Esophagus (tissue), 2 donors: ENCODE data around the gene RPRD1A. TPM values are rescaled to one million over a fixed set of nuclear protein-coding genes. Genes with fewer than 3 reads are reported as not detected.

Experiments
- H3K27ac ChIP-seq, 2 donors: one replicate each; pipeline ENCODE4 v1.5.1; 2013; ENCODE audit warnings: low read depth in 2 of 2, mild to moderate bottlenecking in 2 of 2, inconsistent platforms in 1 of 2, low read length in 1 of 2, moderate library complexity in 1 of 2
- H3K27me3 ChIP-seq, 2 donors: one replicate each; pipeline ENCODE4 v1.6.1; 2013; ENCODE audit warnings: low read length in 2 of 2, control low read depth in 1 of 2, mild to moderate bottlenecking in 1 of 2; ENCODE audit not compliant: insufficient read depth in 2 of 2, control insufficient read depth in 1 of 2
- H3K36me3 ChIP-seq, 2 donors: one replicate each; pipeline ENCODE4 v1.6.1; 2013; ENCODE audit warnings: low read length in 1 of 2; ENCODE audit not compliant: control insufficient read depth in 2 of 2, insufficient read depth in 2 of 2
- H3K4me1 ChIP-seq, 2 donors: one replicate each; pipeline ENCODE4 v1.6.1; 2013; ENCODE audit warnings: low read length in 1 of 2; ENCODE audit not compliant: control insufficient read depth in 2 of 2, insufficient read depth in 2 of 2
- H3K4me3 ChIP-seq, 2 donors: one replicate each; pipeline ENCODE4 v1.5.1; 2013; ENCODE audit warnings: low read length in 2 of 2, mild to moderate bottlenecking in 2 of 2, low read depth in 1 of 2, moderate library complexity in 1 of 2
- H3K9me3 ChIP-seq, 2 donors: one replicate each; pipeline ENCODE4 v1.6.1; 2013; ENCODE audit warnings: mild to moderate bottlenecking in 2 of 2, low read depth in 1 of 2, low read length in 1 of 2, moderate library complexity in 1 of 2; ENCODE audit not compliant: control insufficient read depth in 2 of 2, insufficient read depth in 1 of 2
- WGBS, 2 donors: extraction: QIAGEN DNeasy Blood & Tissue Kit; methylation state at CpG; one replicate each; pipeline ENCODE4 v1.1.7; 2013; 5-methylcytosine and 5-hydroxymethylcytosine counted together
- polyA plus RNA-seq, 2 donors: library from polyadenylated mRNA; stranded (reverse); fragments of 200-250 nt; gene quantifications; one replicate each; pipeline ENCODE4 v1.2.3, GENCODE V29; 2013
- donor health status: healthy with polysubstance abuse.
- donor health status: Bipolar disorder and iron deficiency.

RPRD1A gene
- polyA plus RNA-seq, 2 donors = 14.8 to 15.0 TPM

DNA sequence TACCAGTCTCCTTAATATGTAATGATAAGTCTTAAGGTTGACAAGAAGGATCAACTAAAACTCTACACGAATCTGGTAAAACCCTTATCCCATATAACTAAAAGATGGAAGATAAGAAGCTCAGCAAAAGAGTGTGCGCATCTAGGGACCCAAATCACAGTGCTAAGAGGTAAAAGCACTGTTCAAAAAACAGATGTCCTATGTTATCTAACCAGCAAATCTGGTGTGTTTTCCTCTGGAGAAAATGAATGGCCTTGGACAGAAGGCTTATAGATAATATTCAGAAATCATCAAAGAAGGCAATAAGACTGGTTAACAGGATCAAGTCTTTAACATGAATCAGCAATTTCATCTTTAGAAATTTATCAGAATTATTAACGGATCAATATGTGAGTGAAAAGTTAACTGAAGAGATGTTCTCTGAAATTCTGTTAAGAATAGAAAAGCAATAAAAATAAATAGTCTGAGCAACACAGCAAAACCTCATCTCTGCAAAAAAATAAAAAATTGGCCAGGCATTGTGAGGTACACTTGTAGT lies 47.1 kb downstream of the RPRD1A start:
- Histone ChIP-seq H3K36me3 (no peaks in the 10 kb centered on the region), H3K9me3 (no peaks in the 10 kb centered on the region), H3K27ac (no peak overlapping the region), H3K4me3 (no peak overlapping the region), H3K4me1 (no peaks in the 10 kb centered on the region), H3K27me3 (no peaks in the 10 kb centered on the region)
- WGBS, 2 donors = 89 to 93% methylated on average over 3 of the region's 3 CpGs

DNA sequence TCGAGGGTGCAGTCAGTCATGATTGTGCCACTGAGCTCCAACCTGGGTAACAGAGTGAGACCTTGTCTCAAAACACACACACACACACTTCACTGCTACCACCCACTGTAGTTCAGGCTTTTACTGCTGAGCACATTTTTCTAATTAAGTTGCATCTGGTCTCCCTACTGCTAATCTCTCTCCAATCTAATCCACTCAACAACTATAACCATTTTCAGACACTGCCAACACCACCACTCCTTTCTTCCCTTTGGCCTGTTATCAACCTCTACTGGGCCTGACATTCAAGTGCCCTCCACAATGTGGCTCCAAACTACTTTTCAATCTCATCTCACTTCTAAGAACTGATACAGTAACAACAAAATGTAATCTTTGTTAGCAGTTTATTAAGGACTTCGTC lies 50.1 kb downstream of the RPRD1A start:
- no peaks in the 10 kb centered on the region for H3K9me3 ChIP-seq
- 79 to 84% methylated on average over 2 of the region's 2 CpGs for WGBS, 2 donors

DNA sequence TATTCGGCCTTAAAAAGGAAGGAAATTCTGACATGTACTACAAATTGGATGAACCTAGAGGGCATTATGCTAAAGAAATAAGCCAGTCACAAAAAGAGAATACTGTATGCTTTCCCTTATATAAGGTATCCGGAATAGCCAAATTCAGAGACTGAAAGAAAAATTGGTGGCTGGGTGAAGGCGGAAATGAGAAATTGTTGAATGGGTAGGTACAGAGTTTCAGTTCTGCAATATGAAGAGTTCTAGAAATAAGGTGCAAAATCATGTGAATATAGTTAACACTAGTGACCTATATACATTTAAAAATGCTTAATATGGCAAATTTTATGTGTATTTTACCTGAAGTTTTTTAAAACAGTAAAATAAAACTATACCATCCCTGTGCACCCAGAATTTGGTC lies 51.7 kb downstream of the RPRD1A start:
- 94% methylated on average over 3 of the region's 3 CpGs for WGBS, 2 donors

More for the DNA sequence above, 50.1 kb downstream of the RPRD1A start:
- Histone ChIP-seq H3K4me1 (no peaks in the 10 kb centered on the region), H3K4me3 (no peak overlapping the region), H3K27ac (no peak overlapping the region), H3K27me3 (no peaks in the 10 kb centered on the region), H3K36me3 (no peaks in the 10 kb centered on the region)

DNA sequence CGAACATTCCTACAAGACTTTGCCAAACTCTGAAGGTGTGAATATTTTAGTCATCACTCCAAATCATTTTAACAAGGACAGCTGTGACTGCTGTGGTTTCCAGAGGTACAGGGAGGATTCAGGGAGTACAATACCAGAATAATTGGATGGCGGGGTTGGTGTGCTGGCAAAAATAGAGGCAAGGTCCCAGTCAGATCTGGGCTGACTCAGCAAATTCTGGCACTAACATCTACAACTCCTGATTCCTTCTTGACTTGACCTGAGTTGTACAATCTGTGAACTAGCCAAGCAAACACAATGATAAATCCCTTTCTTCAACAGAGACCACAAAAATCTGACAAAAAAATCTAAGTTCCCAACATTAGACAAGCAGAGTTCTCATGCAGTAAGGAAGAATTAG lies 54.5 kb downstream of the RPRD1A start:
- no peaks in the 10 kb centered on the region for H3K4me1 ChIP-seq

More for the DNA sequence above, 51.7 kb downstream of the RPRD1A start:
- H3K27me3 ChIP-seq = no peaks in the 10 kb centered on the region
- no peaks in the 10 kb centered on the region for H3K9me3 ChIP-seq
- H3K4me3 ChIP-seq = no peak overlapping the region
- H3K4me1 ChIP-seq = no peaks in the 10 kb centered on the region
- H3K27ac ChIP-seq = no peak overlapping the region
- no peaks in the 10 kb centered on the region for H3K36me3 ChIP-seq

DNA sequence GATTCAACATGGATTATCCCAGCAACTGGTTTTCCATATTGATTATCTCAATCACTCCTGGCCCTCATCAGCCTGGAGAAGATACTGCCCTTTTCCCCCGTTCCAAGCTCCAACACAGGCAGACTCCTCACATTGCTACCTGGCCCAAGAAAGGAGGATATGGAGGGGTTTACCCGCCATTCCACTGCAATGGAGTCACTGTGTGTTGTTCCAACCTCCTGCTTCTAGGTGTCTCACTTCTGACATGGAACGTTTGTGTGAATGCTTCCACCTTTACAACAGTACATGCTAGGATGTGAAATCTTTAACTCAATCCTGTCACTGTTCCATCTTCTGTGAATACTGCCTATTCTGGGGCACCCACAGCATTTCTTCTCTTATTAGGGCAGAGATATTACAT lies 58.1 kb downstream of the RPRD1A start:
- WGBS, 2 donors = 75 to 76% methylated on average over 3 of the region's 3 CpGs
- H3K4me3 ChIP-seq = no peak overlapping the region
- no peaks in the 10 kb centered on the region for H3K27me3 ChIP-seq
- no peaks in the 10 kb centered on the region for H3K36me3 ChIP-seq
- H3K4me1 ChIP-seq = no peaks in the 10 kb centered on the region
- no peak overlapping the region for H3K27ac ChIP-seq
- no peaks in the 10 kb centered on the region for H3K9me3 ChIP-seq

More for the DNA sequence above, 54.5 kb downstream of the RPRD1A start:
- Histone ChIP-seq H3K9me3 (no peaks in the 10 kb centered on the region), H3K36me3 (no peaks in the 10 kb centered on the region), H3K27me3 (no peaks in the 10 kb centered on the region), H3K4me3 (no peak overlapping the region), H3K27ac (no peak overlapping the region)
- WGBS, 2 donors = 95 to 97% methylated on average over 2 of the region's 2 CpGs

DNA sequence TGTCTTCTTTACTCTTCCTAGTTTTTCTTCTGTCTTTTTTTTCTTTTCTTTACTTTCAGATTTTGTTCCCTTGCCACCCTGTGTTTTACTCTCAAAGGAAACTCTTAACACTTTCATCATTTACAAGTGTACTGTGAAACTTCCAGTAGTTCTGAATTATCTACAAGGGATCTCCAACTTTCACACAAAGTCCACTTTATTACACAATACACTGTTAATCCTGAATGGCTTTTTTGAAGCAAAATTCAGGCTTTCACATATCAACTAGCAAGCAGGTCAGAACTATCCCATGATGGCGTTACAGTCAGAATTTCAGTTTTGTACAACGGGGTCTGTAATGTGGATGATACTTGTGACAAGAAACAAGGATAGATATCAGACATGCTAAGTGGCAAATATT lies 60.4 kb downstream of the RPRD1A start:
- H3K9me3 ChIP-seq = no peaks in the 10 kb centered on the region

DNA sequence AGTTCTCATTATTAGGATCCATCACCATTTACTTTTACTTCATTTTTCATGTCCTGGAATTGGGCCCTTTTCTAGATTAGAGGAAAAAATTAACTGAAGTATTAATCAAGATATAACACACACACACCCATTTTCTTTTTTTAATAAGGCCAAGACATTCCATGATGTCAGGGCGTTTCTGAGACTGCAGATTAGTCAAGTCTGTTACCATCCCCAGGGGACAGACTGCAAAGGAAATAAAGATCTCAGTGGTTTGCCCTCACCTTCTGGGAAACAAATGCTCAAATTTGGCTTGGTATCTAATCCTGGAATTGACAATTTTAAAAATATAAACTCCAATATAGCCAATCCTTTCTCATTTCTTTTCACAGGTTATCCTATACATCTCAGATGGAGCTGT lies 67.4 kb downstream of the RPRD1A start:
- no peak overlapping the region for H3K27ac ChIP-seq
- WGBS, 2 donors = 30 to 44% methylated on average over 1 of the region's 1 CpG
- H3K27me3 ChIP-seq = no peaks in the 10 kb centered on the region
- H3K4me3 ChIP-seq = no peak overlapping the region
- H3K9me3 ChIP-seq = no peaks in the 10 kb centered on the region
- H3K36me3 ChIP-seq = no peaks in the 10 kb centered on the region
- H3K4me1 ChIP-seq = no peaks in the 10 kb centered on the region

More for the DNA sequence above, 60.4 kb downstream of the RPRD1A start:
- WGBS, 2 donors = 94 to 96% methylated on average over 2 of the region's 2 CpGs
- Histone ChIP-seq H3K36me3 (no peaks in the 10 kb centered on the region), H3K27ac (no peak overlapping the region), H3K4me1 (no peaks in the 10 kb centered on the region), H3K4me3 (no peak overlapping the region), H3K27me3 (no peaks in the 10 kb centered on the region)

DNA sequence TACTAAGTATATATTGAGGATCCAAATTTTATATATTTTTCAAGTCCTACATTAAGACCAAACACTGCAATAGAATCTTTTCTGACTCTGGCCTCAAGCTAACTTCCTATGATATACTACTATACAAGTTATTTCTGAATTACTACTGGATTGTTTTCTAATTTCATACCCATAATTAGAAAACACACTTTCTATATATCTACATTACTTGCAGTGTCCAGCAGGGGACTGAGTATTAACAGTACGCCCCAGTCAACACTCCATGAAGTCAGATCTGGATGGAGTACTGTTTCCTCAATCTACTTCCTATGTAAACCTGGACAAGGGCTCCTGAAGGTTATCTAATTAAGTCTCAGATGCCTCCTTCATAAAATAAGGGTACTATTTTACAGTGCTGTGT lies 68.4 kb downstream of the RPRD1A start:
- WGBS, 2 donors = 73 to 87% methylated on average over 1 of the region's 1 CpG
- Histone ChIP-seq H3K36me3 (no peaks in the 10 kb centered on the region), H3K27ac (no peak overlapping the region)

DNA sequence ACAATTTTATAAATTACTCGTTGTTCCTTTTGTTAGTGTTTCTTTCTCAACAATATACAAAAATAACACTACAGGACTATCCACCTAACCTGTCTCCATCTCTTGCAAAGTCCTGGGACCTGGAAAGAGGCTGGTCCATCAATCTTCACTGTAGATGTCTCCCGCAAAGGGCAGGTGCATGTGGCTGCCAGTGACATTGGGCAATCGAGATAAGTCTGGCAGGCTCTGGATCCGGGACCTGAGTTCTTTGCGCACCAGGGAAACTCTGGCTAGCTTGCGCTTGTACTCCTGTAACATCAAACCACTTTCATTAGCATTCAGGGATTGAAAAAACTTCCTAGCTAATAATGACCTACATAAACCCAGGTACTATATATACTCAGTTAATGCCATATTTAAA lies 74.3 kb downstream of the RPRD1A start:
- no peaks in the 10 kb centered on the region for H3K4me1 ChIP-seq
- 90 to 93% methylated on average over 6 of the region's 6 CpGs for WGBS, 2 donors
- no peaks in the 10 kb centered on the region for H3K27me3 ChIP-seq
- no peak overlapping the region for H3K27ac ChIP-seq
- H3K9me3 ChIP-seq = no peaks in the 10 kb centered on the region
- H3K4me3 ChIP-seq = no peak overlapping the region
- H3K36me3 ChIP-seq = no peaks in the 10 kb centered on the region

More for the DNA sequence above, 68.4 kb downstream of the RPRD1A start:
- H3K9me3 ChIP-seq = no peaks in the 10 kb centered on the region
- H3K27me3 ChIP-seq = no peaks in the 10 kb centered on the region
- H3K4me1 ChIP-seq = no peaks in the 10 kb centered on the region
- no peak overlapping the region for H3K4me3 ChIP-seq

DNA sequence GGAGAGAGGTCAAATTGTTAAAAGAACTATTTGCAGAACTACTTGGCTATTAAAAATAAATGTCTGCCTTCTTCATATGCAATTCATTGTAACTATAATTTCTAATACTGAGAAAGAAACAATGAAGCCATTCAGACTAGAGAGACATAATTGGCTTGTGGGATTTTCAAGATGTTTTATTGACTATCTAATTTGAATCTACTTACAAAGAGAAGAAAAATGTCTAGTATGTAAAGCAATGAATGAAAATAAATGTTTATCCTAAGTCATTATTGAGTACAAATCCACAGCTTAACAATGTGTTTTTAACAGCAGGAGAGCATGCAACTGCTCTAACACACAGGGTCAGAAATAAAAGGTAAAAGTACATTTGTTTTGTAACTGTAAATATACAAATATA lies 75.7 kb downstream of the RPRD1A start:
- no peak overlapping the region for H3K27ac ChIP-seq

More for the DNA sequence above, 75.7 kb downstream of the RPRD1A start:
- Histone ChIP-seq H3K36me3 (no peaks in the 10 kb centered on the region), H3K9me3 (no peaks in the 10 kb centered on the region), H3K27me3 (no peaks in the 10 kb centered on the region), H3K4me3 (no peak overlapping the region), H3K4me1 (no peaks in the 10 kb centered on the region)
